GM19395 (cell line): ENCODE results near the gene PLCH1.

Experiments
- ATAC-seq: cut with Tn5 transposase; IDR thresholded peaks from one replicate; pipeline ENCODE4 v1.9.1; 2021; ENCODE audit warnings: mild to moderate bottlenecking, moderate library complexity; ENCODE audit not compliant: unreplicated experiment

PLCH1 gene

GRCh38 chr3:155326901-155327300 lies 418.0 kb downstream of the PLCH1 start:
- ATAC-seq = no peak

- no peak for ATAC-seq
These were observed 418.6 kb downstream of the PLCH1 start for GRCh38 chr3:155326244-155326643.
